ENCODE measurements around the gene CPED1.

GRCh38 chr7:121077165-121077630 is 88.7 kb downstream of the CPED1 start:
- TF ChIP-seq POLR2A (IDR thresholded peaks at IDR 0.05) (no peak), CTCF (IDR thresholded peaks at IDR 0.05) (no peak)

All from body of pancreas (tissue), 4 donors.